Measurements from ENCODE around the gene CNST.

Gene CNST

GRCh38 chr1:246537887-246538286 is 28.4 kb upstream of the CNST start:
- Histone ChIP-seq H3K9ac (ENCODE audit: low read length) (no peak overlapping the region), H3K79me2 (ENCODE audit: insufficient read depth, low read length) (no peaks in the 10 kb centered on the region), H3K27me3 (ENCODE audit: low read length) (no peaks in the 10 kb centered on the region), H3K9me2 (replicated peaks; ENCODE audit: insufficient read depth, low read length) (no peaks in the 10 kb centered on the region), H3K9me3 (ENCODE audit: insufficient read depth, low read length) (no peaks in the 10 kb centered on the region), H3K27ac (ENCODE audit: low read depth, low read length) (no peak overlapping the region), H2AFZ (ENCODE audit: low read depth, low read length, severe bottlenecking) (no peak overlapping the region), H3K4me2 (ENCODE audit: low read depth, low read length, poor library complexity, severe bottlenecking) (no peak overlapping the region), H3K36me3 (ENCODE audit: low read length) (no peaks in the 10 kb centered on the region; the same call in 1 of the 2 replicates), H3K4me3 (ENCODE audit: insufficient read depth, low read length, poor library complexity, severe bottlenecking) (no peak overlapping the region), H4K20me1 (ENCODE audit: low read depth, low read length) (no peaks in the 10 kb centered on the region), H3F3A (ENCODE audit: insufficient read depth) (no peaks in the 10 kb centered on the region)
- TF ChIP-seq EZH2phosphoT487 (conservative IDR thresholded peaks at IDR 0.05; ENCODE audit: low read length) (no peak), CTCF (IDR thresholded peaks at IDR 0.05; ENCODE audit: insufficient read depth, low read length, poor library complexity, severe bottlenecking) (no peak)

GRCh38 chr1:246540738-246541491 is 25.3 kb upstream of the CNST start:
- no peaks in the 10 kb centered on the region for H3K79me2 ChIP-seq (ENCODE audit: insufficient read depth, low read length)
- H3K36me3 ChIP-seq (ENCODE audit: low read length), result peaks cover 9% of the 10 kb centered on the region; the same call in 1 of the 2 replicates
- no peaks in the 10 kb centered on the region for H3K9me3 ChIP-seq (ENCODE audit: insufficient read depth, low read length)
- no peak overlapping the region for H3K4me3 ChIP-seq (ENCODE audit: insufficient read depth, low read length, poor library complexity, severe bottlenecking)
- H4K20me1 ChIP-seq (ENCODE audit: low read depth, low read length), result no peaks in the 10 kb centered on the region
- H3F3A ChIP-seq (ENCODE audit: insufficient read depth), result peaks cover 4% of the 10 kb centered on the region; the same call in 1 of the 2 replicates
- H3K27ac ChIP-seq (ENCODE audit: low read depth, low read length), result no peak overlapping the region
- H3K27me3 ChIP-seq (ENCODE audit: low read length), result no peaks in the 10 kb centered on the region
- no peak overlapping the region for H2AFZ ChIP-seq (ENCODE audit: low read depth, low read length, severe bottlenecking)
- TF ChIP-seq EZH2phosphoT487 (conservative IDR thresholded peaks at IDR 0.05; ENCODE audit: low read length), result no peak
- TF ChIP-seq CTCF (IDR thresholded peaks at IDR 0.05; ENCODE audit: insufficient read depth, low read length, poor library complexity, severe bottlenecking), result no peak
- H3K9ac ChIP-seq (ENCODE audit: low read length), result no peak overlapping the region
- no peaks in the 10 kb centered on the region for H3K9me2 ChIP-seq (replicated peaks; ENCODE audit: insufficient read depth, low read length)
- H3K4me2 ChIP-seq (ENCODE audit: low read depth, low read length, poor library complexity, severe bottlenecking), result no peak overlapping the region

GRCh38 chr1:246544001-246544400 is 22.3 kb upstream of the CNST start:
- H3K27ac ChIP-seq (ENCODE audit: low read depth, low read length), result no peak overlapping the region
- no peak overlapping the region for H2AFZ ChIP-seq (ENCODE audit: low read depth, low read length, severe bottlenecking)
- H3K36me3 ChIP-seq (ENCODE audit: low read length), result peaks cover 14% of the 10 kb centered on the region; the same call in 1 of the 2 replicates
- no peaks in the 10 kb centered on the region for H3K27me3 ChIP-seq (ENCODE audit: low read length)
- TF ChIP-seq CTCF (IDR thresholded peaks at IDR 0.05; ENCODE audit: insufficient read depth, low read length, poor library complexity, severe bottlenecking) (no peak), EZH2phosphoT487 (conservative IDR thresholded peaks at IDR 0.05; ENCODE audit: low read length) (no peak)
- no peaks in the 10 kb centered on the region for H3K9me3 ChIP-seq (ENCODE audit: insufficient read depth, low read length)
- no peaks in the 10 kb centered on the region for H3K9me2 ChIP-seq (replicated peaks; ENCODE audit: insufficient read depth, low read length)
- H3K79me2 ChIP-seq (ENCODE audit: insufficient read depth, low read length), result no peaks in the 10 kb centered on the region
- H3F3A ChIP-seq (ENCODE audit: insufficient read depth), result peaks cover 4% of the 10 kb centered on the region; the same call in 1 of the 2 replicates
- no peak overlapping the region for H3K9ac ChIP-seq (ENCODE audit: low read length)
- H3K4me2 ChIP-seq (ENCODE audit: low read depth, low read length, poor library complexity, severe bottlenecking), result no peak overlapping the region
- no peak overlapping the region for H3K4me3 ChIP-seq (ENCODE audit: insufficient read depth, low read length, poor library complexity, severe bottlenecking)
- no peaks in the 10 kb centered on the region for H4K20me1 ChIP-seq (ENCODE audit: low read depth, low read length)

Measured in SU-DHL-6 (cell line).